Fibroblast of gingiva (primary cell): ENCODE measurements around the gene KCNAB1.
"Not testable (repeated sequence)": the region's sequence is repeated elsewhere in the genome, so short reads cannot be mapped to it uniquely, and the experiment has no call there.

ENCODE experiments used
- DNase-seq: peaks from one replicate; pipeline ENCODE4 v3.0.0-alpha.2; 2011; ENCODE audit warnings: low read depth

KCNAB1 gene

DNA sequence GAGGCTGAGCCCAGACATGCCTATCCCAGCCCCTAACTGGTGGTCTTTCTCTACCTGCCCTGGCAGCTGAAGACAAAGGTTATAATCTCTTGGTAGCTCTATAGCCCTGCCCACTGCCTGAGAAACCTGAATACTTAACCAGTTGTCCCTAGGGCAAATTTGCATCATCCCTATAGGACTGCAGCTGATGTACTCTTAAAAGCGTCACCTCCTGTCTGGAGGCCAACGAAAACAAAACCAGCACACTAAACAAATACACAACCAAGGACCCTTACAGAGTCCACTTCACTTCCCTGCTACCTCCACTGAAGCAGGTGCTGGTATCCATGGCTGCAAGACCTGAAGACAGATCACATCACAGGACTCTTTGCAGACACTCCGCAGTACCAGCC, 98.0 kb downstream of the KCNAB1 start:
- DNase-seq, result no peak

DNA sequence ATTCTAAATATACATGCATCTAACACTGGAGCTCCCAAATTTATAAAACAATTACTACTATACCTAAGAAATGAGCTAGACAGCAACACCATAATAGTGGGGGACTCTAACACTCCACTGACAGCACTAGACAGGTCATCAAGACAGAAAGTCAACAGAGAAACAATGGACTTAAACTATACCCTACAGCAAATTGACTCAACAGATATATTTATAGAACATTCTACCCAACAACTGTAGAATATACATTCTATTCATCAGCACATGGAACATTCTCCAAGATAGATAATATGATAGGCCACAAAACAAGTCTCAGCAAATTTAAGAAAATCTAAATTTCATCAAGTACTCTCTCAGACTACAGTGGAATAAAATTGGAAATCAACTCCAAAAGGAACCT, 102.0 kb downstream of the KCNAB1 start:
- DNase-seq, result not testable (repeated sequence)

DNA sequence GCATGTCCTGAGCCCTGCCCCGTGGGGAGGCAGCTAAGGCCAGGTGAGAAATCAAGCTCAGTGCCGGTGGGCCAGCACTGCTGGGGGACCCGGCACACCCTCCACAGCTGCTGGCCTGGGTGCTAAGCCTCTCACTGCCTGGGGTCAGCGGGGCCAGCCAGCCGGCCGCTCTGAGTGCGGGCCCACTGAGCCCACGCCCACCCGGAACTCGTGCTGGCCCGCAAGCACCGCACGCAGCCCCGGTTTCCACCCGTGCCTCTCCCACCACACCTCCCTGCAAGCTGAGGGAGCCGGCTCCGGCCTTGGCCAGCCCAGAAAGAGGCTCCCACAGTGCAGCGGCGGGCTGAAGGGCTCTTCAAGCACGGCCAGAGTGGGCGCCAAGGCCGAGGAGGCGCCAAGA, 103.7 kb downstream of the KCNAB1 start:
- not testable (repeated sequence) for DNase-seq

DNA sequence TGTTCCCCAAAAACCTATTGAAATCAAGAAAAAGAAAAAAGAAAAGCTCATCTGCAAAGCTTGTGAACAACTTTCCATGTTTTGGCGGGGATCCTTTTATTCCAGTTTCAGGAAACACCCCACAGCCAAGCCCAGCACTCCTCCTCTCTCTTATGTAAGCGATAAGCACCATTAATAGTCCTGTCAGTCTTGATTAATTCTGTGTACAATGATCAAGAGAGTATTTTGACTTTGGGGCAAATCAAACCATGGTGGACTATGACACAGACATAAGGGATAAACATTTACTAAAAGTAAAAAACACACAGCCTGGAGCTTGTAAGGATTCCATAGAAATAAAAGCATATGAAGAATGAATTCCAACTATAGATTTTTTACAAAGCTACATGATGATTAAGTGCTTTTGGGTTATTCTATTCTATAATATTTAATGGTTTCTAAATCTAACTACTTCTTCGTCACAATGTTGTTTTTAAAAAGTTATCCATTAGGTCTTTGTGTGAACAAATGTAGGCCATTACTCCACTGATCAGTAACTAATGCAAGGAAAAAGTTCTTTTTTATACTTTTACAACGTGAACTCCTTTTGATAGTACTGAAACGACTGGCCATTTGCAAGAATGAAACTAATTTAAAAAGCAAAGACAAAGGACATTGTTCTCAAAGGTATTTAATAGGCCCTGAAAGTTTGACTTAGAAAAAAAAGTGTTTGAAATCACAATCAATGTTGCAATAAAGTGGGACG, 106.5 kb downstream of the KCNAB1 start:
- DNase-seq, result no peak

DNA sequence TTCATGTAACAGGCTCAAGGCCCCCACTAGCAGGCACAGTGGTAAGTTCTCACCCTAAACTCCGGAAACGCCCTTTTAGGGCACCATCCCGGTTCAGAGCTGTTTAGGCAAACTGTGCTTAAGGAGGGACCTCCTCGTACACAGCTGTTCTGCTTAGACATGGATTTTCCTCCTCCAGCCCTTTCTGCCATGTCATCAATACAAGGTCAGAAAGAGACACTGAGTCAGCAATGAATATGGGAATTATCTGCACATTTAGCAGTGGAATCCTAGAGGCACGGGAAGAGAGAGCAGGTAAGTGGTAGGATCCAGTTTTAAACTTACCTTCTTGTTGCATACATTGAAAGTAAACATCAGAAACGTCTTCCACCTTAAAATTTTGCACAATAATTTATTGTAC, 107.3 kb downstream of the KCNAB1 start:
- no peak for DNase-seq

DNA sequence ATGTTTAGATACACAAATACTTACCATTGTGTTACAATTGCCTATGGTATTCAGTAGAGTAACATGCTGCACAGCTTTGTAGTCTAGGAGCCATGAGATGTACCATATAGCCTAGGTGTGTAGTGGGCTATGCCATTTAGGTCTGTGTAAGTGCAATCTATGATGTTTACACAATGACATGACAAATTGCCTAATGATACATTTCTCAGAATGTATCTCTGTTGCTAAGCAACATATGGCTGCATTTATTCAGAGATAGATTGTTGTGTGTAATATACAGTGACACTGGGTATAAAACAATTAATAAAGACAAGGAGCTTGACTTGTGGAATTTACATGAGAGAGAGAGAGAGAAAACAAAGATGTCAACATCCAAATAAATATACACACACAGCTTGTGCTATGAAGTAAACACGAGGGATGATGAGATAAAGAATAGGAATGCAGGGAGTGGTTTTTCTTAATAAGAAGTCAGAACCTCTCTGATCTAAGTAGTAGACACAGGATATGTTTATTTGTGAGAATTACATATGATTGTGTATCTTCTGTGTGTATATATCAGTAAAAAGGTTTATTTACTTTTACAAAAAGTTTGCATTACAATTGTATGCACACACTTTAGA, 110.0 kb downstream of the KCNAB1 start:
- DNase-seq, result no peak

DNA sequence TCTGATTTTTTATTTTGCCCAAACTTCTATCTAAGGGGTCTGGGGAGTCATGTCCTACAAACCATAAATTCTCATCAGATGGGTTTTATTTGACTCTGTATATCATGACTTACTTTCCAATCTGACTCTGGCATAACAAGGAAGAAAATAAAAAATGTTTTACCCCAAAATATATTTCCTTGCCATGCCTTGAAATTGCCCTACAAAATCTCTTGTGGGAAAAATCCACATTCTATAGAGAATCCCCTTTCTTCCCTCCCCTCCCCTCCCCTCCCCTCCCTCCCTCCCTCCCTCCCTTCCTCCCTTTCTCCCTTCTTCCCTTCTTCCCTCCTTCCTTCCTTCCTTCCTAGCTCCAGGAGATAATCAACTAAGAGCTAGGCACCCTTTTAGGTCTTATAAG, 110.8 kb downstream of the KCNAB1 start:
- DNase-seq, result not testable (repeated sequence)

DNA sequence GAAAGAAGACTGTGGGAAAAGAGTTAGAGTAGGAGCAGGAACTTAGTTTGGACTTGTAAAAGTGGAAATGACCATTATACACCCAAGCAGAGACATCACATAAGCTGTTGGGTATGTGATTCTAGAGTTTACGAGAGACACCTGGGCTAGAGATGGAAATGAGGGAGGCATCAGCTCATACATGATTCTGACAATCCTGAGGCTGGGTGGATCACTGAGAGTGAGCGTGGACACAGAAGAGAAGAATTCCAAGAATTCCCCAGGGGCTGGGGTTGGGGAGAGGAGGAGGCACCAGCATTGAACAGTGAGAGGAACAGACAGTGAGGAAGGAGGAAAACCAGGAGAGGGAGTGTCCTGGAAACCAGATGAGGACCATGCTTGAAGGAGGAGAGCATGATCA, 113.5 kb downstream of the KCNAB1 start:
- no peak for DNase-seq

DNA sequence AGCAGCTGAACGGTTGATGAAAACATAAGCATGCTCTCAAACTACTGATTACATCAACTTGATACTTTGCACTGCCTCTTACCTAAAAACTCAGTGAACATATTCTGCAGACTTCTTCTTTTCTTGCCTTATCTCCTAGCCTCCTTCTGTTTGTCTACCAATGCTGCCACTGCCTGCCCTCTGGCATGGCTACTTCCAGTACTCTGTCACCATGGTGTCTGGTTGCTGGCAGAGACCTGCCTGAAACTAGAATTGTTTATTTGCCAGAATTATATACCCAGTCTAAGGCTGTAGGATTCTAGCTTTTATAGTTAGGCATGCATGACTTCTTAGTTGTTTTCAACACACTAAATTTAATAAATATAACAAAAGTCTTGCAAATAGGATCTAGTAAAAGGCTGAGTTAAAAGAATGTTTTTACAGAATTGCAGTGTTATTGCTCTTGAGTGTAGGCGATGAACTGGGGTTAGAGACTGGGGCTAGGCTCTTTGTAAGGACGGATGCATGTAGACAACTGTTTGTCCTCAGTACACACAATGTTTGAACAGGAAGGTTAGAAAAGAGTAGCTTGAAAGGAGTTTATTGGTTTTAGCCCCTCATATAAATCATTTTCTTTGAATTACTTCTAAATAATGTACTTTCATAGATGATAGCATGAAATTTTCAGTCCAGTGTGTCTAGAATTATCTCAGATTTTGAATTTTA, 116.3 kb downstream of the KCNAB1 start:
- no peak for DNase-seq

DNA sequence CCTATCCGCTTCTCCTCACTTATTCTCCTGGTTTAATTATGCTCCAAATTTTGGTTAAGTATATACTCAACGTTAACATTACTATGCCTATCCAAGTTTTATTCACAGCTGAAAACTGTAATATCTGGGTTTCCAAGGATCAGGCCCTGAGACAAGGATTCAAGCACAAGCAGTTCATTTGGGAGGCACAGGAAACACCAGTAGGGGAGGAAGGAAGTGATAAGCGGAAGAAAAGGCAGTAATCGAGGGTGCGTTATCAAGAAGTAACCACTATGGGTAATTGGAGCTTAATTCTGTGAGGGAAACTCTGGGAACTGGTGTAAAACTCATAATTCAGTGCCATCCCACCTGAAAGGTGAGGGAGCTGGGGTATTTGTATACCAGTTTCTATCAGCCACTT, 120.3 kb downstream of the KCNAB1 start:
- no peak for DNase-seq

DNA sequence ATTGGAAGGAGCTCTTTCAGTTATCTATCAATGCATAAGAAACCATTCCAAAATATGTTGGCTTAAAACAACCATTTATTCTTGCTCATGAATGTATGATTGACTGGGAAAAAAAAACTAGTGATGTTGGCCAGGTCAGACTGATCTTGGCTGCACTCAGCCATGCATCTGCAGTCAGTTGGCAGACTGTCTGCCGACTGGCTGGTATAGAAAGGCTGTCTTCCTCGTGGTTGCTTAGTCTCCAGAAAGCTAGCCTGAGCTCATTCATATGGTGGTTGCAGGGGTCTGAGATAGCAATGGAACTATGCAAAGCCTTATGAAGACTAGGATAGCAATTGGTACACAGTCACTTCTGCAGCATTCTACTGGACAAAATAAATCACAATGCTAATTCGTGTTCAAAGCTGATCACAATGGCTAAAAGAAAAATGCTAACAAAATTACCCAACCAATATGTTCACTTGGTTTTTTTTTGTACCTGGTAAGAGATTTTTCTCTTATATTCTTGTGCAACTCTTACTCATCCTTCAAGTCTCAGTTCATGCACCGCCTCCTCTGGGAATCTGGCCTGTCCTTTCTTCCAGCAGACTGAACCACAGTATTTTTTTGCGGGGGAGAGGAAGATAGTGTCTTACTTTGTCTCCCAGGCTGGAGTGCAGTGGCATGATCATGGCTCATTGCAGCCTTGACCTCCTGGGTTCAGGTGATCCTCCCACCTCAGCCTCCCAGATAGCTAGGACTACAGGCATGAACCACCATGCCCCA, 126.8 kb downstream of the KCNAB1 start:
- no peak for DNase-seq

DNA sequence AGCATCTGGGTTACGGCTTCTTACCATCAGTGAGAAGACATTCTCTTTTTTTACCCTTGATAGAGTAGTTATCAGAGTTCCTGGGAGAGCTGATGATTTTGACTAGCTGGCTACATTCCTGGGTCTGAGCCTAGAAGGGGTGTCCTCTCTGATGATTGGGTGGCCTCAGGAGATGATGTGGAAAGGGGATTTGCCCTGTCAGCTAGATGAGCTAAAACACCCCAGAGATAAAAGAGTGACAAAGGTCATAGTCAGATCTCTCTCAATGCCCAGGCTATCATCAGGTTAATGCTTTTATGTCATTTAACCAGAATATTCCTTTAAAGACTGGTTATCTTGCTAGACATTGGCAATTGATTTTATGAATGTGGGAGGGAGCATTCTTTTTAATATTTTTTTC, 130.2 kb downstream of the KCNAB1 start:
- no peak for DNase-seq

DNA sequence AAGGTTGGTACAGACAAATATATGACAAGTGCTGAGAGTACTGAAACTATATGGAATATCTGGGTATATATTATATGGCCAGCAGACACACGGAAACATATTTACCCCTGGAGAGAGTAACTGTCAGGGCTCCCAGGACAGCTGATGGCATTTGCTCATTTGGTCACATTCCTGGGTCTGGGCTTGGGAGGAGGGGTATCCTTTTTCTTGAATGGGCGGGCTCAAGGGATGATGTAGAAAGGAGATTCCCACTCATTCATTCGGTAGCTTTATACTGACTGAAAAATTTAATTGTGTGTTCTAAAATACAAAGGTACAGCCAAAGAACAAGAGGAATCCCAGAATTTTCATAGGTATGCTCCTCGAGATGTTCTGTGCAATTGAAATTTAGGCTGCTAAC, 131.0 kb downstream of the KCNAB1 start:
- DNase-seq, result no peak

DNA sequence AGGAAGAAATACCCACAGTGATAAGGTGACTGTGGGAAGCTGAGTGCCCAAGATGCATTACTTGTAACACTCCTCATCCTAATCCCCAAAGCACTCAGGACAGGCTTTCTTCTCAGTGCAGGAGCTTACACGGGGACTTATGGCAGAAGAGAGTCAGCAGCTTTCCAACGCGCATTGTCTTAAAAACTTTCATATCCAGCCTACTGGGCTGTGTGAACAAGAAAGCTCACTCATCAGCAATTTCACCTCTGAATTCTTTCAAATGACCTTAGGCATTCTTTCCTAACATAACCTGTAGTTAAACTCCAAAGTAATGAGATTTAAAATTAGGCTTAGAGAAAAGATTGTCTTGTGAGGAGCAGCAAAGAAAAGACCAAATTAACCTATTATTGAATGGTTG, 132.3 kb downstream of the KCNAB1 start:
- no peak for DNase-seq

DNA sequence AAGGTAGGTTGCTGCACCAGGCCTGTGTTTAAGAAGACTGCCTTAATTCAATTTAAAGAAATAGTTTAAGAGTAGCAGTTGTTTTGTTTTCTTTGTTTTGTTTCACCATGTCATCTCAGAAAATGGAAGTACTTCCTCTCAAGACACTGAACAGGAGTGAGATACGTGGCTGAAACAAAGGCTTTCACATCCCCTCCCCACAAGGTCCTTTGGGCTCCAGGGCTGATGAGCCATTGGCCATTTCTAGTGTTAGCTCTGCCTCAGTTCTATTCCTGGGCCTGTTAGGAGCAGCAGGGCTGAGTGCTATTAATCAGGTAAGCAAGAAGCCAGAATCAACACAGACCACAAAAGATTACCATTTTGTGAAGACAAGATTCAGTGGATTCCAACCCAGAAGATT, 132.8 kb downstream of the KCNAB1 start:
- DNase-seq, result no peak

DNA sequence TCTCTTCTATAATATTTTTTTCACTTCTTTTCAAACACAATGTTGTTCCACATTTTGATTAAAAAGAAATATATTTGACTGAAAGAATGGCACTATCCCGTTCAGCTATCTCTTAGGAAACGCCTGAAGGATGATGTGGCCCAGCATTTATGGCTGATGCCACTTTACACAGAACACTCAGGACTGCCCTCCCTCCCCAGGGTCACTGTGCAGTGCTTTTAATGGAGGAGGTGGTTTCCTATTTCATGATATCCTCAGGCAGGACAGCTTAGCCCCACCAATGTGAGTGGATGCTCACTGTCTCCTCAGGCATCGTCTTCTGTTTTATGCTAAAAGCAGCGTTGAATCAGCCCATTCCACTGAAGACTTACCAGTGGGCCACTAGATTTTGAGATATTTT, 135.9 kb downstream of the KCNAB1 start:
- no peak for DNase-seq

DNA sequence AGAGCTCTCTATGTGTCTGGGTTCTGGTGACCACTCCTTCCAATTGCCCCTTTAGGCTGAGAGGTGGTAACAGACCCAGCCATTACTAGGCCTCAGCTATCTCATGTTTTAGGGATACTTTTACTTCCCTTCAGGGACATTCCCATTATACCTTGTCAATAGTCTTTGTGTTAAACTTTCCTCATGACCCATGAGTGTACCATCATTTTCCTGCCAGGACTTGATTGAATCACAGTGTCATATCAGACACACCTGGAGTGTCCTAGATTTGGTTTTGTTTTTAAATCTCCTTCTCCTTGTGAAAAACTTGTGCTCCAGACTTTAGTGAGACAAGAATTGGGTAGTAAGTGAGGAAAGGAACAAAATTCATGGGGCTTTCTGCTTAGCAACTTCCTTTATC, 136.6 kb downstream of the KCNAB1 start:
- DNase-seq, result no peak

DNA sequence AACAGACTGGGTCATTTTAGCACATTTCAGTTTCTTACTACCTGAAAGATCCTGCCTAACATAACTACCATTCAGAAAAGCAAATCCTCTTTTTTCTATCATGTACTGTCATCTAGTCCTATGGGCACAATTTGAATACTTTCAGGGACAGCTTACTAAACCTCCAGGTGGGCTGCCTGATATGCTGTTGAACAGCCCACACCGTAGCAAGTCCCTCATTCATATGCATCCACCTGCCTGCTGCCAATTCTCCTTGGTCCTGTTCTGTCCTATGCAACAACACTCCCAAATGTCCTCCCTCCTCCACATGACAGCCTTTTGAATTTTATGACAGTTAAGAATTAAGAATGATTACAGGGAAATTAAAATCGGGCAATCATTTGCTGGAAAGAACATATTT, 137.9 kb downstream of the KCNAB1 start:
- no peak for DNase-seq

DNA sequence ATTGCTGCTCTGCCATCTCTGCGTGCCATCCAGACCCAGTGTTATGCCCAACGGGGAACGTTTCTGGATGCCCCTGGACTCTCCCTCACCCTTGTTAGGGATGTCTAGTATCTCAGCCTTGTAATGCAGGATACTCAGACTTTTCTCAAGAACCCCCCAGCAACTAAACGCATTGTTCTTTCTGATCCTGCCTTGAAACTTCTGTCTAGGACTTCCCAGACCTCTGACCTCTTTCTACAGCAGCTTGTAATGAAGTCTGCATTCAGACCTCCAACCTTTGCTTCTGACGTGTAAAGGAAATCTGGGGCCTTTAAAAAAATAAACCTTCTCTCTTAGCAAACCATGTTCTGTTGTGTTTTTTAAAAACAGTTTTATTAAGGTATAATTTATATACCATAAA, 139.5 kb downstream of the KCNAB1 start:
- no peak for DNase-seq

DNA sequence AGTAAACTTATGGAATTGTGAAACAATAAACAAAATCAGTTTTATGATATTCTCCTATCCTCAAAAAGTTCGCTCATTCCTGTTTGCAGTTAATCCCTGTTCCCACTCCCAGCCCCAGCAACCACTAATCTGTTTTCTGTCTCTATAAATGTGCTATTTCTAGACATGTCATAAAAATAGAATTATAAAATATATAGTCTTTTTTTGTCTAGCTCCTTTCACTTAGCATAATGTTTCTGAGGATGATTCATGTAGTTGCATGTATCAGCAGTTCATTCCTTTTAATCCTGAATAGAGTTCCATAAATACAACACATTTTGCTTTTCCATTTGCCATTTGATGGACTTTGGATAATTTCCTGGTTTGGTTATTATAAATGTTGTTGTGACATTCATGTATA, 140.0 kb downstream of the KCNAB1 start:
- DNase-seq, result no peak

DNA sequence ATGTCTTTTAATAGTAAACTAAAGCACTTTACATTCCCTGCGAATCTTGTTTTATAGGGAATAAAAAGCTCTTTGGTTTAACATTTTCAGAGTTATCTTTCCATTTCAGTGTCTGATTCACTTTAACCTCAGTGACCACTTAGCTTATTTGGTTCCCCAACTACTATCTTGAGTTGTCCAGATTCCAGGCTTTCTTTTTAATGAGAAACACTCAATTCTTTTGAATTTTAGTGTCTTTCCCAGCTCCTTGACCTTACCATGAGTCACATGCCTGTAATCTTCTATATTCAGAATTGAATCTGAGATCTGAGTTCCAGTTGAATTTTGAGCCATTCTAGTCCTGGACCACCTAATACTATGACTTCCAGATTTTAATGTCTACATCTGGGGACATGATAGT, 144.4 kb downstream of the KCNAB1 start:
- no peak for DNase-seq

DNA sequence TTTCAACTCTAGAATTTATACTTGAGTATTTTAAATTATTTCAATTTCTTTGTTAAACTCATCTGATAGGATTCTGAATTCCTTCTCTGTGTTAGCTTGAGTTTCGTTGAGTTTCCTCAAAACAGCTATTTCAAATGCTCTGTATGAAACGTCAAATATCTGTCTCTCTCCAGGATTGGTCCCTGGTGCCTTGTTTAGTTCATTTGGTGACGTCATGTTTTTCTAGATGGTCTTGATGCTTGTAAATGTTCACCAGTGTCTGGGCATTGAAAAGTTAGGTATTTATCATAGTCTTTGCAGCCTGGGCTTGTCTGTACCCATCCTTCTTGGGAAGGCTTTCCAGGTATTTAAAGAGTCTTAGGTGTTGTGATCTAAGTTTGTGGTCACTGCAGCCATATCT, 151.1 kb downstream of the KCNAB1 start:
- DNase-seq, result no peak
